NCI-H2171 treated with DMSO at 0.1 percent for 48 hours (cell line): ENCODE results near the gene POLDIP2.

ENCODE experiments used
- DNase-seq: peaks from one replicate; lab custom pipeline; 2025; lab: John Stamatoyannopoulos, UW

POLDIP2 gene, protein sequence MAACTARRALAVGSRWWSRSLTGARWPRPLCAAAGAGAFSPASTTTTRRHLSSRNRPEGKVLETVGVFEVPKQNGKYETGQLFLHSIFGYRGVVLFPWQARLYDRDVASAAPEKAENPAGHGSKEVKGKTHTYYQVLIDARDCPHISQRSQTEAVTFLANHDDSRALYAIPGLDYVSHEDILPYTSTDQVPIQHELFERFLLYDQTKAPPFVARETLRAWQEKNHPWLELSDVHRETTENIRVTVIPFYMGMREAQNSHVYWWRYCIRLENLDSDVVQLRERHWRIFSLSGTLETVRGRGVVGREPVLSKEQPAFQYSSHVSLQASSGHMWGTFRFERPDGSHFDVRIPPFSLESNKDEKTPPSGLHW

GRCh38 chr17:28357061-28357900, at the start of gene POLDIP2:
POLDIP2 (minus strand) TSS chr17:28357527; CDS start chr17:28357448, 79 bp downstream.
- peak; percentile 96 for DNase-seq

GRCh38 chr17:28406473-28406814, 49.1 kb upstream of the POLDIP2 start:
- peak; percentile 77 for DNase-seq

- peak; percentile 55 for DNase-seq
These were observed 48.5 kb upstream of the POLDIP2 start, which contains the start of gene SLC46A1 for GRCh38 chr17:28405632-28406472. SLC46A1 (minus strand) TSS chr17:28406212; CDS start chr17:28406114, 98 bp downstream.

DNA sequence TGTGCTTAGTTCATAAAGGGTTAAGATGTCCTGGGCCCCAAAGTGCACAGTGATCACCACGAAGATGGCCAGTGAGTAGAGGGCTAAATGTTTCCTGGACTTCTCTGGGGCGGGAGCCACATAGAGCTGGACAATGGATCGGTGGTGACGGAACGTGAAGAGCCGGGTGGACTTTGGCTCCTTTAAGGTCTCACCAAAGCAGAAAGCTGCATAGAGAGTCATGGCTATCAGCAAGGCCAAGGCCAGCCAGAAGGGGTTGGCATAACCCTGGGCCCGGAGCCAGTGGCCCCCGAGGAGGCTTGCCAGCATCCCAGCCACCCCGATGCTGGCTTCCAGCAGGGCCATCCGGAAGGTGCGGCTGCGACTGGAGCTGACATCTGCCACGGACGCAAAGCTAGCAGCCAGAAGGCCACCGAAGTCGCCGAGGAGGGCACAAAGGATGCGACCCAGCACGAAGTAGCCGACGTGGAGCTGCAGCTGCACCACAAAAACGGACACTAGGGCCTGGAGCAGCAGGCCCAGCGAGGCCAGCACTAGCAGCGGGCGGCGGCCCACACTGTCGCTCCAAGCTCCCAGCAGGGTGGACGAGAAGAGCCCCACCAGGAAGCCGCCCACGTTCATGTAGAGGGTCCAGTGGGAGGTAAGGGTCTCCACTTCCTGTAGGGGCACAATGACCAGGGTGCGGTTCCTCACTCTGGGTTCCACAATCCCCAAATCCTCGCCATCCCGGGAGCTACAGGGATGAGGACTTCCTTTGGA, 47.7 kb upstream of the POLDIP2 start:
- no peak for DNase-seq

GRCh38 chr17:28404461-28404811, 47.1 kb upstream of the POLDIP2 start:
- no peak for DNase-seq

- DNase-seq, result no peak
These were observed 46.7 kb upstream of the POLDIP2 start for GRCh38 chr17:28404007-28404406.

DNA sequence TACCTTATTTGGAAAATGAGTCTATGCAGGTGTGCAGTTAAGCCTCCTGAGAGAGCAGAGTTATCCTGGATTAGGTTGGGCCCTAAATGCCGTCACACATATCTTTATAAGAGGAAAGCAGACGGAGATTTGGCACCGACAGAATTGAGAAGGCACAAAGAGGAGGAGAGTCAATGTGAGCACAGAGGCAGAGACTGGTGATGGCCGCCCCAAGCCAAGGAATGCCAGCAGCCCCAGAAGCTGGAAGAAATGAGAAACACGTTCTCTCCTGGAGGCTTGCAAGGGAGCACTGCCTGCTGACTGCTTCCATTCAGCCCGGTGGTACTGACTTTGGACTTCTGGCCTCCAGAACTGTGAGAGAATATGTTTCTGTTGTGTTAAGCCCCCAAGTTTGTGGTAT, 45.5 kb upstream of the POLDIP2 start:
- no peak for DNase-seq

GRCh38 chr17:28402224-28402630, 44.9 kb upstream of the POLDIP2 start:
- DNase-seq, result no peak

- DNase-seq, result no peak
These were observed 42.5 kb upstream of the POLDIP2 start for GRCh38 chr17:28399808-28400207.

DNA sequence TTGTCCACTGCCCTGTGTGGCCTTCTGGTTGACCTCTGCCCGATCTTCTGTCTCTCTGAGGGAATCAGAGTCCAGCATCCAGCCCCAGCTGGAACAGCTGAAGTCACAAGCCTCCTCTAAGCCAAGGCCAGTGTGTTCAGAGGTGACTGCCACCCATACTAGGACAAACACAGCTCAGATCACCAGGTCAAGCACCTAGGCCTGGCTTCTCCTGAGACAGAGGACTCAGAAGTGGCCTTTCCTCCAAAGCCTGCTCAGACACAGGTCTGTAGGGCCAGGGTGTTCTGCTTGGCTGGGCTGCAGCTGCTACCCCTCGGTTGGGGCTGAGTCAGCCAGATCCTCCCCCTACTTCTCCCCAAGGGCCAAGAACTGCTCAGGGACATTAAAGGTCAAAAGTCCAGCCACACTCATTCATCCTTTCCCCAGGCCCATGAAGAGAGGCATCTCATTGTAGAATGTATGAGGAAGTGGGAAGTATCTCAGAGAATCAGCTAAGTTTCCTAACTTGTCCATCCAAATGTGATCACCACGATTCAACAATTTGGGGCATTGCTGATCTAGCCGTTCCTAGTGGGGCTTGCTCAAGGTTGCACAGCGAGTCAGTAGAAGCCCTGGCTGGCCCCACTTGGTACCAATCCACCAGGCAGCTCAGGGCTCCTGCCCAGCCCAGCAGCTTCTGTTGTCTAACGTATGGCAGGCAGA, 41.1 kb upstream of the POLDIP2 start:
- DNase-seq, result no peak

DNA sequence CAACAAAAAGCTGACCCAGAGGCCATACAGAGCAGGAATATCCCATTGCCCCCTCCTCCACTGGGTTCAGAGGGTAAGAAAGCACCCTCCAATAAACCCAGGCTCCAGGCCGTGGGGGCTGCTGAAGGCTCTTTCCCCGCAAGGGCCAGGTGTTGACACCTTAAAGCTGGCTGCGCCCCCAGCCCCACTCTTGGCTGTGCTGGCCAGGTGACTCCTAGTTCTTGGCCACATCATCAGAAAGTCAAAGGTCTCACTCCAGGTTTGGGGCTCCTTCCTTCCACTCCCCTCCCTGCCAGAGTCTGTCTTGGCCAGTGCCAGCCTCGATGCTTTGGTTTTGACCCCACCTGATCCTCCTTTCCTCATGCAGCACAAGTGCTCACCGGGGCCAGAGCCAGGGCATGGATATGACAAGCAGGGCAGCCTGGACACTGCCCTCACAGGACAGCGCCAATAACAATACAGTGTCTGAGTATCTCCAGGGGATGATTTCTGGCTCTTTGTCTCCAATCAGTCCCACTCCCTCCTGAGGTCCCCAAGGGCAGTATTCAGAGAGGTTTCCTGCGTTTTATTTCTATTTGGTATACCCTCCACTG, 40.5 kb upstream of the POLDIP2 start:
- DNase-seq, result no peak

DNA sequence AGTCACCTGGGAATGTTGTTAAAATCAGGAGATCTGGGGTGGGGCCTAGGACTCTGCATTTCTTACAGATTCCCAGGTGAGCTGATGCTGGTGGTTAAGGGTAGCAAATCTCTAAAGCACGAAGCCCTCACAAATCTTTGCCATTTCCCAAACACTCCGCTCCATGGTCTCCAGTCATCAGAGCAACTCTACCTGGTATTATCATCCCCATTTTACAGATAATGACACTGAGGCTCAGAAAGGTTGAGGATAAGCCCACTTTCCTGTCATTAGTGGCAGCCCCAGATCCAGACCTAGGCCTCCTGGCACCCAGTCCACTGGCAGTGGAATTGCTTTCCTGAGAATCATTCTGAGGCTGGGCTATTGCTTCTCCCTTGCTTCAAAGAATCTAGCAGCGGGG, 39.9 kb upstream of the POLDIP2 start:
- no peak for DNase-seq

DNA sequence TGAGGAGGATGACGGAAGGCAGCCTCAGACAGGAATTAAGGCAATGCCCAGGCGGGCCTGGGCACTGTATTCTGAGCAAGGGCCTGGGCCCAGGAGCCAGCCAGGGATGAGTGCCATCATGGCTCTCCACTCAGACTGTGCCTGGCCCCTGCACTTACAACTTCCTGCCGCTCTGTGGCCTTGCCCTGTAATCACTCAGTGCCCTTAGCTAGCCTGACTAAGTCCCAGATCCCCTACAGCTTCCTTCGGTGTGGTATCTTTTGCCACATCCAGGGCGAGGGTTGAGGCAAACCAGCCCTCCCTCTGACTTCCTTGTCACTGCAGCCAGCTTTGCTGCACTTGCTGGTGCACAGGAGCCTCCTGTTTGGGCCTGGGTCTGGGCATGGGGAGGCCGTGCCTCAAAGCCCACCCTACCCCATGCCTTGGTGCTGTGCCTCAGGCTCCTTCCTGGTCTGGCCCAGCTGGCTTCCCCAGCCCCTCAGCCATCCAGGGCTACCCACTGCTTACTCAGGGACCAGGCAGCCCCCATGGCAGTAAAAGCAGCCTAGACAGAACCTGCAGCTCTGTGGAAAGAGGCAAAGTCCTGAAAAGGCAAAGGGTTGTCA, 39.4 kb upstream of the POLDIP2 start:
- DNase-seq, result no peak

- no peak for DNase-seq
These were observed 38.6 kb upstream of the POLDIP2 start for GRCh38 chr17:28395968-28396367.

GRCh38 chr17:28395426-28395825, 38.1 kb upstream of the POLDIP2 start:
- DNase-seq, result no peak

GRCh38 chr17:28394337-28395116, 37.2 kb upstream of the POLDIP2 start:
- DNase-seq, result no peak

DNA sequence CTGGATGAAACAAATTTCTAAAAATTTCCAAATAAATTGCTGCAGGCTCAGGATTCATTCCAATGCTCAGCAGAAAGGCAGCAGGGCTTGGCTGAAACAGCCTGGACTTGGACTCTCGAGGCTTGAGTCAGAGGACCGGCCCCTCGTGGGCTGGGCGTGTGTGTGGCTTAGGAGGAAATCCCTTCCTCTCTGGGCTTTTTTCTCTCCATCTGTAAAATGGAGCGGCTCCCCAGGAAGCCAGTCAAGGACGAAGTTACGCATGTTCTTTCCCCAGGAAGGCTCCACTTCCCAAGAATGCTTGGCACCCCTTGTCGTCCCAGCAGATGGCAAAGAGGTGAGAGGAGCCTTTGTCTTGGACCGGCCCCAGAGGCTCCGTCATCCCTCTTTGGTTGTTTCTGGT, 35.2 kb upstream of the POLDIP2 start:
- no peak for DNase-seq

DNA sequence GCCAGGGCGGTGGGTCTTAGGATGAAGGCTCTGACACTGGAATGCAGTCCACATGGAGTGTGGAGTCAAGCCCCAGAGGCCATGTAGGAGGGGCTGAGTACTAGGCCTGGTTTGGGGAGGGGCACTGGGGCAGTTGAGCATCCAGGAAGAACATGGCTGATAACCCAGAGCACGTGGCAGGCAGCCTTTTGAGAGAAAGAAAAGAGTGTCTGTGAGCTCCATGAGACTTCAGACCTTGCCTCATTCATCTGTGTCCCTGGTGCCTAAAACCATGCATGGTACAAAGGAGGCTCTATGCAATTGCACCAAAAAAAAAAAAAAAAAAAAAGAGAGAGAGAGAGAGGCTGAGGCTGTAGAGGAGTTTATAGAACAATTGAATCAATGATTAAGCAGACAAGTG, 34.1 kb upstream of the POLDIP2 start:
- DNase-seq, result no peak

- DNase-seq, result no peak
These were observed 33.7 kb upstream of the POLDIP2 start for GRCh38 chr17:28390984-28391383.
